Measurements from ENCODE around the gene TEX53.

DNA sequence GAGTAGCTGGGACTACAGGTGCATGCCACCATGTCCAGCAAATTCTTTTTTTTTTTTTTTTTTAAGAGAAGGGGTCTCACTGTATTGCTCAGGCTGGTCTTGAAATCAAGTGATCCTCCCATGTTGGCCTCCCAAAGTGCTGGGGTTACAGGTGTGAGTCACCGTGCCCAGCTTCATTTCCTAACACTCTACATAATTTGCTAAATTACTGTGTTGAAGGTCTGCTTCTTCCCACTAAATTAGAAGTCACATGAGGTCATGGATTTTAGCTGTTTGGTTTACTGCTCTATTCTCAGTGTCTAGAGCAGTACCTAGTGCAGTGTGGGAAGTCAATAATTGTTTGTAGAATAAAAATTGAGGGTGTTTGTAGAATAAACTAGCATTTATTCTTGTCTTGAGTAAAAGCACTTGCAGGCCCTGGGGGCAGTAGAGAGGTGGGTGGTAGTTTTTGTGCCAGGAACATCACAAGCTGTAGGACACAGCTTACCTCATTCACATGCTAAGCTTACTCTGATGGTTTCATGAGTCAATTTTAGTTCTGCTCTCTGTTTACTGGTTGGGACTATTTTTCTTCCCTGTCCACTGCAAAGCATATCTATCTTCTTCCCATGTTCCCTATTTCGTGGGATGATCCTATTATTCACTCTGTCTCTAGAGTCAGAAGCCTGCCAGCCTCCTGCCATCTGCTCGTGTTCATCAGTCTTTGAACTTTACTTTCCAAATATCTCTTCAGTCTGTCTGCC is 17.4 kb upstream of the TEX53 start:
- TF ChIP-seq ZFP3 (CRISPR knock-in tag; IDR thresholded peaks at IDR 0.05) (no peak), ZNF8 (CRISPR knock-in tag; IDR thresholded peaks at IDR 0.05) (no peak), TSHZ2 (CRISPR knock-in tag; IDR thresholded peaks at IDR 0.05) (no peak), ARNTL (CRISPR knock-in tag; IDR thresholded peaks at IDR 0.05; ENCODE audit: borderline replicate concordance, low read depth) (no peak), SNAI2 (CRISPR knock-in tag; IDR thresholded peaks at IDR 0.05) (no peak)
- TF ChIP-seq, protein P1, sequence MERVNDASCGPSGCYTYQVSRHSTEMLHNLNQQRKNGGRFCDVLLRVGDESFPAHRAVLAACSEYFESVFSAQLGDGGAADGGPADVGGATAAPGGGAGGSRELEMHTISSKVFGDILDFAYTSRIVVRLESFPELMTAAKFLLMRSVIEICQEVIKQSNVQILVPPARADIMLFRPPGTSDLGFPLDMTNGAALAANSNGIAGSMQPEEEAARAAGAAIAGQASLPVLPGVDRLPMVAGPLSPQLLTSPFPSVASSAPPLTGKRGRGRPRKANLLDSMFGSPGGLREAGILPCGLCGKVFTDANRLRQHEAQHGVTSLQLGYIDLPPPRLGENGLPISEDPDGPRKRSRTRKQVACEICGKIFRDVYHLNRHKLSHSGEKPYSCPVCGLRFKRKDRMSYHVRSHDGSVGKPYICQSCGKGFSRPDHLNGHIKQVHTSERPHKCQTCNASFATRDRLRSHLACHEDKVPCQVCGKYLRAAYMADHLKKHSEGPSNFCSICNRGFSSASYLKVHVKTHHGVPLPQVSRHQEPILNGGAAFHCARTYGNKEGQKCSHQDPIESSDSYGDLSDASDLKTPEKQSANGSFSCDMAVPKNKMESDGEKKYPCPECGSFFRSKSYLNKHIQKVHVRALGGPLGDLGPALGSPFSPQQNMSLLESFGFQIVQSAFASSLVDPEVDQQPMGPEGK (CRISPR knock-in tag; IDR thresholded peaks at IDR 0.05; ENCODE audit: borderline replicate concordance): no peak

All from SK-N-SH treated with all-trans-retinoic acid at 6 μM for 48 hours (cell line).